Ureter (tissue), 1 donor: ENCODE data around the gene KRT15. TPM values are rescaled to one million over a fixed set of nuclear protein-coding genes. Genes with fewer than 3 reads are reported as not detected.
A peak's percentile ranks its signal among the peaks of the same experiment; 100 is the strongest.

Experiments
- DNase-seq: peaks from one replicate; pipeline ENCODE4 v3.0.0-alpha.2; 2020; ENCODE audit warnings: low spot score
- total RNA-seq: library from RNA; stranded (reverse); gene quantifications from one replicate; pipeline ENCODE4 v1.2.4, GENCODE V29; 2023
- donor health status: DM: yes; HTN: yes; CAD: no.

KRT15 gene
- total RNA-seq = 147 TPM

- no peak for DNase-seq
Observed at GRCh38 chr17:41518789-41519449, at the start of gene KRT15. Gene KRT15 (minus strand): TSS chr17:41518890. CDS start chr17:41518827, 63 bp downstream.

GRCh38 chr17:41567317-41567716 is 48.6 kb upstream of the KRT15 start:
- no peak for DNase-seq

GRCh38 chr17:41565338-41565737 is 46.6 kb upstream of the KRT15 start:
- DNase-seq = no peak

GRCh38 chr17:41563607-41564170 is 45.0 kb upstream of the KRT15 start:
- DNase-seq = no peak

GRCh38 chr17:41561554-41561953 is 42.9 kb upstream of the KRT15 start:
- DNase-seq = no peak

GRCh38 chr17:41559548-41559947 is 40.9 kb upstream of the KRT15 start:
- DNase-seq = no peak

- DNase-seq = no peak
Observed at GRCh38 chr17:41556931-41557330, 38.2 kb upstream of the KRT15 start.

GRCh38 chr17:41556306-41556705 is 37.6 kb upstream of the KRT15 start:
- DNase-seq = no peak

GRCh38 chr17:41555105-41555887 is 36.6 kb upstream of the KRT15 start:
- DNase-seq = no peak

- no peak for DNase-seq
Observed at GRCh38 chr17:41553987-41554680, 35.4 kb upstream of the KRT15 start.

GRCh38 chr17:41553176-41553575 is 34.5 kb upstream of the KRT15 start:
- no peak for DNase-seq

- DNase-seq = no peak
Observed at GRCh38 chr17:41552455-41552854, 33.8 kb upstream of the KRT15 start.

GRCh38 chr17:41551365-41551764 is 32.7 kb upstream of the KRT15 start:
- DNase-seq = no peak

GRCh38 chr17:41549596-41550039 is 30.9 kb upstream of the KRT15 start:
- DNase-seq = peak; percentile 59

GRCh38 chr17:41548844-41549595 is 30.3 kb upstream of the KRT15 start:
- DNase-seq = peak; percentile 91

- DNase-seq = peak; percentile 84
Observed at GRCh38 chr17:41547921-41548843, 29.5 kb upstream of the KRT15 start.

GRCh38 chr17:41547378-41547841 is 28.7 kb upstream of the KRT15 start:
- DNase-seq = no peak

- no peak for DNase-seq
Observed at GRCh38 chr17:41546819-41547218, 28.1 kb upstream of the KRT15 start.

- DNase-seq = no peak
Observed at GRCh38 chr17:41545829-41546410, 27.2 kb upstream of the KRT15 start.

- DNase-seq = no peak
Observed at GRCh38 chr17:41544935-41545334, 26.2 kb upstream of the KRT15 start.
